GM12891 (cell line): ENCODE measurements around the gene NELL2.

Experiments
- PAX5 ChIP-seq: IDR thresholded peaks from 2 replicates; pipeline ENCODE4 v1.6.1; 2011; ENCODE audit warnings: low read length, moderate library complexity, mild to moderate bottlenecking; ENCODE audit not compliant: insufficient read depth, severe bottlenecking
- POLR2A ChIP-seq: IDR thresholded peaks from 2 replicates; pipeline ENCODE4 v1.6.1; 2011; ENCODE audit warnings: low read depth, low read length, control low read depth
- POLR2AphosphoS5 ChIP-seq: IDR thresholded peaks from 2 replicates; pipeline ENCODE4 v1.6.1; 2011; ENCODE audit warnings: low read depth, low read length, control low read depth

DNA sequence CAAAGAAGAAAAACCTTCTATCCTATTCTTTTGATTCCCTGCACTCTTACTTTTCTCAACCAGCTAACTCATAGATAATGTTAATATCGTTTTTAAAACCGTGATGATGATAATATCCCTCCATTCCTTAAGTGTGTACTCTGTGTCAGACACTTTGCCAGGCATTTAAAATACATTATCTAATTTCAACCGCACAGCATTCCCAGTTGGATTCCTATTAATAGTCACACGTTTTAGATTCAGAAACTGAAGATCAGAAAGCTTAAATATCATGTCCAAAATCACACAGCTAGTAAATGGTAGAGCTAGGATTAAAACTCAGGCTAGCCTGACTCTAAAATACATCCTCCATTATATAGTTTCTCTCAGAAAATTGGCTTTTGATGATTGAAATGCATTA, 366.0 kb downstream of the NELL2 start:
- TF ChIP-seq POLR2A (no peak), POLR2AphosphoS5 (no peak), PAX5 (no peak)
